HepG2 (cell line): ENCODE data around the gene PTPRCAP. TPM values are rescaled to one million over a fixed set of nuclear protein-coding genes. Genes with fewer than 3 reads are reported as not detected.

Source experiments
- BORCS8-MEF2B ChIP-seq: sonication (generic); formaldehyde crosslinking; IDR thresholded peaks from 2 replicates; pipeline ENCODE4 v1.8.0; 2022; ENCODE audit warnings: mild to moderate bottlenecking, missing genetic modification reagents
- CHCHD3 ChIP-seq: sonication (generic); formaldehyde crosslinking; IDR thresholded peaks from 2 replicates; pipeline ENCODE4 v1.8.0; 2022; ENCODE audit warnings: mild to moderate bottlenecking, missing genetic modification reagents, moderate library complexity
- GATAD1 ChIP-seq: IDR thresholded peaks from 2 replicates; pipeline ENCODE4 v1.6.1; 2016; ENCODE audit warnings: missing genetic modification reagents, missing compliant biosample characterization
- HNF1A ChIP-seq, 2 experiments: sonication (generic) in 1 of 2; formaldehyde crosslinking in 1 of 2; IDR thresholded peaks; 2 replicates each; pipeline versions ENCODE4 v1.4.0 to v1.6.1; 2016 to 2020; ENCODE audit warnings: borderline replicate concordance in 1 of 2, low read depth in 1 of 2, mild to moderate bottlenecking in 1 of 2, missing genetic modification reagents in 1 of 2
- JARID2 ChIP-seq: sonication (generic); formaldehyde crosslinking; IDR thresholded peaks from 2 replicates; pipeline ENCODE4 v1.8.1; 2023; ENCODE audit warnings: missing genetic modification reagents, inconsistent platforms; ENCODE audit not compliant: insufficient replicate concordance
- KLF6 ChIP-seq: IDR thresholded peaks from 2 replicates; pipeline ENCODE4 v1.8.0; 2016; ENCODE audit warnings: missing biosample characterization, missing genetic modification reagents
- KMT2B ChIP-seq: IDR thresholded peaks from 2 replicates; pipeline ENCODE4 v1.6.1; 2016; ENCODE audit warnings: missing genetic modification reagents, missing compliant biosample characterization
- MXI1 ChIP-seq: IDR thresholded peaks from 3 replicates; pipeline ENCODE4 v1.6.1; 2012; ENCODE audit warnings: low read depth, low read length, inconsistent platforms, borderline replicate concordance
- MZF1 ChIP-seq: sonication (generic); formaldehyde crosslinking; IDR thresholded peaks from 2 replicates; pipeline ENCODE4 v1.8.1; 2023; ENCODE audit warnings: mild to moderate bottlenecking, missing genetic modification reagents, borderline replicate concordance
- PCBP2 ChIP-seq: fragments of 200-400 bp; formaldehyde crosslinking; optimal IDR thresholded peaks from 2 replicates; pipeline ENCODE3; 2018; ENCODE audit warnings: low read length, low read depth; ENCODE audit not compliant: poor library complexity, severe bottlenecking
- RFX5 ChIP-seq: IDR thresholded peaks from 2 replicates; pipeline ENCODE4 v1.6.1; 2011; ENCODE audit warnings: low read depth, low read length, improper control_type of control experiment
- ZBTB34 ChIP-seq: sonication (generic); formaldehyde crosslinking; IDR thresholded peaks from 2 replicates; pipeline ENCODE4 v1.8.0; 2022; ENCODE audit warnings: mild to moderate bottlenecking, missing genetic modification reagents
- ZNF101 ChIP-seq: sonication (generic); formaldehyde crosslinking; IDR thresholded peaks from 2 replicates; pipeline ENCODE4 v1.4.0; 2020; ENCODE audit warnings: mild to moderate bottlenecking, low read depth, missing genetic modification reagents, borderline replicate concordance
- ZNF121 ChIP-seq: sonication (generic); formaldehyde crosslinking; IDR thresholded peaks from 2 replicates; pipeline ENCODE4 v1.5.0; 2020; ENCODE audit warnings: mild to moderate bottlenecking, missing genetic modification reagents
- ZNF281 ChIP-seq: sonication (generic); formaldehyde crosslinking; IDR thresholded peaks from 2 replicates; pipeline ENCODE4 v1.4.0; 2020; ENCODE audit warnings: missing genetic modification reagents, borderline replicate concordance
- ZNF513 ChIP-seq: sonication (generic); formaldehyde crosslinking; conservative IDR thresholded peaks from 2 replicates; pipeline ENCODE4 v1.5.0; 2020; ENCODE audit warnings: missing genetic modification reagents
- ZNF530 ChIP-seq: sonication (generic); formaldehyde crosslinking; IDR thresholded peaks from 2 replicates; pipeline ENCODE4 v1.5.0; 2020; ENCODE audit warnings: low read depth, mild to moderate bottlenecking, missing genetic modification reagents
- ZSCAN29 ChIP-seq: sonication (generic); formaldehyde crosslinking; conservative IDR thresholded peaks from 2 replicates; pipeline ENCODE4 v1.4.0; 2020; ENCODE audit warnings: mild to moderate bottlenecking, missing genetic modification reagents
- polyA plus RNA-seq, 8 experiments: library from polyadenylated mRNA; depleted of rRNA in 3 of 8; stranded (reverse) in 7 of 8; unstranded in 1 of 8; fragments of >200 nt; fragmentation: Illumina TruSeq in 4 of 8; extraction: Trizol in 4 of 8; gene quantifications; 2 replicates each; pipeline versions ENCODE4 v1.2.1 to v1.2.3, GENCODE V29; 2011 to 2016; ENCODE audit warnings: low read depth in 4 of 8, missing spikeins in 1 of 8, mixed read lengths in 1 of 8; ENCODE audit not compliant: insufficient read depth in 1 of 8
- total RNA-seq, 5 experiments: library from RNA; depleted of rRNA; stranded (reverse); fragments of >200 nt; fragmentation: Illumina TruSeq; extraction: Trizol; gene quantifications; 2 replicates each; pipeline ENCODE4 v1.2.3, GENCODE V29; 2016; ENCODE audit warnings: low read depth in 1 of 5

Gene PTPRCAP
- total and polyA plus RNA-seq, 2 of the 13 experiments (the other 11 are each of a cell fraction or from before 2014, with no cell fraction given) = 0.60 to 0.70 TPM

- TF ChIP-seq MXI1 (peak; percentile 88; the same call in 1 of the 3 replicates), JARID2 (CRISPR knock-in tag) (peak; percentile 69), ZNF121 (CRISPR knock-in tag) (no peak), PCBP2 (no peak), ZNF513 (CRISPR knock-in tag) (no peak), CHCHD3 (CRISPR knock-in tag) (peak; percentile 52; the same call in 1 of the 2 replicates), KLF6 (CRISPR knock-in tag) (peak; percentile 76; the same call in 1 of the 2 replicates), ZBTB34 (no peak), MZF1 (no peak), GATAD1 (CRISPR knock-in tag) (peak; percentile 96), ZSCAN29 (CRISPR knock-in tag) (0 out of 2 replicates have a peak, but pooled peaks have one; percentile 47), BORCS8-MEF2B (CRISPR knock-in tag) (peak; percentile 97), RFX5 (0 out of 2 replicates have a peak, but pooled peaks have one; percentile 3), KMT2B (CRISPR knock-in tag) (peak; percentile 75), ZNF281 (CRISPR knock-in tag) (peak; percentile 52), HNF1A (IDR thresholded peaks at IDR 0.05; ENCODE audit: low read depth) (no peak), HNF1A (CRISPR knock-in tag; IDR thresholded peaks at IDR 0.05; ENCODE audit: borderline replicate concordance) (no peak; the same call in 1 of the 2 replicates), ZNF530 (CRISPR knock-in tag) (no peak), ZNF101 (CRISPR knock-in tag) (no peak)
Observed at GRCh38 chr11:67391304-67392182, 45.9 kb downstream of the PTPRCAP start, which contains the start of gene RAD9A (continued).
